Mesenchymal stem cell (in vitro differentiated cells and primary cell): ENCODE data around the gene AK3.
"Not testable (repeated sequence)": the region's sequence is repeated elsewhere in the genome, so short reads cannot be mapped to it uniquely, and the experiment has no call there.

ENCODE experiments used
- DNase-seq: peaks from one replicate; pipeline ENCODE4 v3.0.0-alpha.2; 2013
- H2AFZ ChIP-seq: one replicate; pipeline ENCODE4 v1.6.1; 2013; ENCODE audit warnings: low read depth, mild to moderate bottlenecking, control low read depth, inconsistent platforms, low read length, moderate library complexity
- H2AK5ac ChIP-seq: 2 replicates; pipeline ENCODE4 v1.6.1; 2013; ENCODE audit warnings: low read length, moderate library complexity, mild to moderate bottlenecking, inconsistent platforms; ENCODE audit not compliant: severe bottlenecking
- H2BK120ac ChIP-seq: one replicate; pipeline ENCODE4 v1.6.1; 2013; ENCODE audit warnings: low read depth, mild to moderate bottlenecking, inconsistent platforms, low read length, moderate library complexity
- H2BK12ac ChIP-seq, 2 experiments: one replicate each; pipeline ENCODE4 v1.6.1; 2013; ENCODE audit warnings: inconsistent platforms in 2 of 2, low read length in 2 of 2, mild to moderate bottlenecking in 2 of 2, moderate library complexity in 2 of 2, control low read depth in 1 of 2
- H2BK15ac ChIP-seq: one replicate; pipeline ENCODE4 v1.6.1; 2013; ENCODE audit warnings: mild to moderate bottlenecking, low read depth, inconsistent platforms; ENCODE audit not compliant: poor library complexity, severe bottlenecking
- H2BK5ac ChIP-seq: 2 replicates; pipeline ENCODE4 v1.6.1; 2013; ENCODE audit warnings: low read depth, mild to moderate bottlenecking, low read length, control low read depth, inconsistent platforms; ENCODE audit not compliant: poor library complexity, severe bottlenecking
- H3K14ac ChIP-seq, 2 experiments: one replicate each; pipeline ENCODE4 v1.6.1; 2013; ENCODE audit warnings: inconsistent platforms in 2 of 2, low read length in 2 of 2, control low read depth in 1 of 2, mild to moderate bottlenecking in 1 of 2, moderate library complexity in 1 of 2
- H3K18ac ChIP-seq, 2 experiments: one replicate each; pipeline ENCODE4 v1.6.1; 2013; ENCODE audit warnings: inconsistent platforms in 2 of 2, low read length in 2 of 2, control low read depth in 1 of 2, low read depth in 1 of 2, mild to moderate bottlenecking in 1 of 2
- H3K23ac ChIP-seq, 2 experiments: one replicate each; pipeline ENCODE4 v1.6.1; 2013; ENCODE audit warnings: inconsistent platforms in 2 of 2, low read length in 2 of 2, mild to moderate bottlenecking in 2 of 2, moderate library complexity in 2 of 2, control low read depth in 1 of 2
- H3K27ac ChIP-seq: 2 replicates; pipeline ENCODE4 v1.5.1; 2013; ENCODE audit warnings: mild to moderate bottlenecking, moderate library complexity, low read length, control low read depth, inconsistent platforms; ENCODE audit not compliant: poor library complexity, severe bottlenecking
- H3K27me3 ChIP-seq, 2 experiments: 2 replicates each; pipeline versions ENCODE4 v1.6.1 to v1.7.0; 2013; ENCODE audit warnings: low read length in 2 of 2, mild to moderate bottlenecking in 2 of 2, moderate library complexity in 2 of 2, control low read depth in 1 of 2, inconsistent platforms in 1 of 2; ENCODE audit not compliant: control insufficient read depth in 1 of 2, insufficient read depth in 1 of 2
- H3K36me3 ChIP-seq, 2 experiments: 2 replicates each; pipeline versions ENCODE4 v1.6.1 to v1.7.0; 2013; ENCODE audit warnings: low read length in 2 of 2, control low read depth in 1 of 2, inconsistent platforms in 1 of 2, low read depth in 1 of 2, mild to moderate bottlenecking in 1 of 2; ENCODE audit not compliant: insufficient read depth in 2 of 2, control insufficient read depth in 1 of 2
- H3K4ac ChIP-seq, 2 experiments: one replicate each; pipeline ENCODE4 v1.6.1; 2013; ENCODE audit warnings: inconsistent platforms in 2 of 2, low read length in 2 of 2, mild to moderate bottlenecking in 2 of 2, moderate library complexity in 2 of 2, control low read depth in 1 of 2, low read depth in 1 of 2
- H3K4me1 ChIP-seq: 2 replicates; pipeline ENCODE4 v1.6.1; 2013; ENCODE audit warnings: low read depth, low read length, control low read depth; ENCODE audit not compliant: control insufficient read depth, insufficient read depth
- H3K4me2 ChIP-seq: 2 replicates; pipeline ENCODE4 v1.6.1; 2013; ENCODE audit warnings: low read length, mild to moderate bottlenecking, inconsistent platforms; ENCODE audit not compliant: poor library complexity, severe bottlenecking
- H3K4me3 ChIP-seq, 2 experiments: 2 replicates each; pipeline versions ENCODE4 v1.5.1 to v1.7.0; 2013; ENCODE audit warnings: low read length in 2 of 2, mild to moderate bottlenecking in 2 of 2, control low read depth in 1 of 2, low read depth in 1 of 2; ENCODE audit not compliant: insufficient read depth in 1 of 2
- H3K79me1 ChIP-seq: replicated peaks from 2 replicates; pipeline ENCODE4 v1.6.1; 2013; ENCODE audit warnings: mild to moderate bottlenecking, control low read depth, low read length, inconsistent platforms; ENCODE audit not compliant: poor library complexity, severe bottlenecking
- H3K9ac ChIP-seq: 2 replicates; pipeline ENCODE4 v1.7.0; 2013; ENCODE audit warnings: mild to moderate bottlenecking, low read length, moderate library complexity
- H3K9me3 ChIP-seq: 2 replicates; pipeline ENCODE4 v1.7.0; 2013; ENCODE audit warnings: mild to moderate bottlenecking, low read length; ENCODE audit not compliant: control insufficient read depth
- H4K8ac ChIP-seq: one replicate; pipeline ENCODE4 v1.6.1; 2013; ENCODE audit warnings: inconsistent platforms, mild to moderate bottlenecking, low read length, moderate library complexity
- H4K91ac ChIP-seq: one replicate; pipeline ENCODE4 v1.6.1; 2013; ENCODE audit warnings: mild to moderate bottlenecking, low read length, inconsistent platforms
- WGBS: methylation state at CpG from one replicate; pipeline ENCODE4 v1.1.7; 2013; ENCODE audit warnings: mixed read lengths; 5-methylcytosine and 5-hydroxymethylcytosine counted together

The AK3 gene

DNA sequence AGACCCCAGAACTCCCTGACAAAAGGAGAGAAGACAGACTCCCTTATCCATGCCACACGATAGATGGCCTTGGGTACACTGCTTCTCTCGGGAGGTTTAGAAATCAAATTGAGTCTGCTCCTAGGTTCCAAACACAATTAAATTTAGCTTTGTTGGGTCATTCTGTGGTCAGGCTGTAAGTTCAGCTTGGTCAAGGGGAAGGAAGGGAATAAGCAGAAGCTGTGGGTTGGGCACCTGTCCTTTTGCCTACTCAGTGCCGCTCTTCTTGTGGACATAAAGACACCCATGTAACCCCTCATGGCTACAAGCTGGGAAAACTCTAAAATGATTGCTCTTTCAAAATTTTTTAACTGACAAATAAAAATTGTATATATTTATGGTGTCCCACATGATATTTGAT, 19.1 kb upstream of the AK3 start:
- Histone ChIP-seq H3K9ac (no peak overlapping the region), H3K79me1 (no peaks in the 10 kb centered on the region), H3K4me3 (no peak overlapping the region), H3K9me3 (no peaks in the 10 kb centered on the region), H2AFZ (no peak overlapping the region), H3K27ac (no peak overlapping the region), H3K4ac (no peak overlapping the region), H3K14ac (no peak overlapping the region), H2BK120ac (no peak overlapping the region), H4K91ac (no peak overlapping the region), H3K23ac (no peak overlapping the region), H3K27me3 (peaks cover 7 to 33% of the 10 kb centered on the region in 2 experiments), H3K36me3 (no peaks in the 10 kb centered on the region), H4K8ac (no peak overlapping the region), H3K18ac (no peak overlapping the region), H2BK12ac (no peak overlapping the region), H2AK5ac (no peak overlapping the region), H2BK15ac (no peak overlapping the region), H2BK5ac (no peak overlapping the region), H3K4me1 (peaks cover 17% of the 10 kb centered on the region), H3K4me2 (no peak overlapping the region)
- DNase-seq = no peak
- 63% methylated on average over 2 of the region's 3 CpGs for WGBS

DNA sequence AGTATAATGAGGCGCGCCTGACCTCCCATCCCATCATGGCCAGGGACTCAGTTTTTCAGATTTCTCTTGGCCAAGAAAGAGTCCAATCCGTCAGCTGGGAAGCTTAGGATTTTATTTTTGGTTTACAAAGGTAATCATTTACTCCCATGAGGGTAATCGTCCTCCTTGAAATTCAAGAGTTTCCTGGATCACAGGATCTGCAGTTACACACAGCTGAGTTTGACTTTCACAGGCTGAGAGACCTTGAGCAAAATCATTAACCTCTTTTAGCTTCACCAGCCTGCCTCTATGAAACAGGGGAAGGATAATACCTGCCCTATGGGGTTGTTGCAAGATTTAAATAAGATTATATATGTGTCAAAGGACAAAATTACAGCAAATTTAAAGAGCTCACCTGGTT, 15.4 kb upstream of the AK3 start:
- H3K4ac ChIP-seq = no peak overlapping the region
- no peak overlapping the region for H2AFZ ChIP-seq
- WGBS = 83% methylated on average over 4 of the region's 4 CpGs
- H4K91ac ChIP-seq = no peak overlapping the region
- peaks cover 3 to 23% of the 10 kb centered on the region in 2 experiments for H3K27me3 ChIP-seq
- no peak overlapping the region for H4K8ac ChIP-seq
- no peak overlapping the region for H2BK120ac ChIP-seq
- no peak overlapping the region for H2AK5ac ChIP-seq
- no peak overlapping the region for H3K18ac ChIP-seq
- no peak overlapping the region for H3K14ac ChIP-seq
- H3K9ac ChIP-seq = no peak overlapping the region
- H3K79me1 ChIP-seq = no peaks in the 10 kb centered on the region
- peak overlapping the region; percentile 29 for H3K4me2 ChIP-seq
- no peak overlapping the region for H2BK15ac ChIP-seq
- H3K23ac ChIP-seq = no peak overlapping the region
- H3K4me3 ChIP-seq = no peak overlapping the region
- no peak overlapping the region for H2BK12ac ChIP-seq
- H2BK5ac ChIP-seq = peak overlapping the region; percentile 44
- no peaks in the 10 kb centered on the region for H3K9me3 ChIP-seq
- peak overlapping the region; percentile 42 for H3K27ac ChIP-seq
- no peaks in the 10 kb centered on the region for H3K36me3 ChIP-seq
- no peak for DNase-seq
- peaks cover 9% of the 10 kb centered on the region for H3K4me1 ChIP-seq

DNA sequence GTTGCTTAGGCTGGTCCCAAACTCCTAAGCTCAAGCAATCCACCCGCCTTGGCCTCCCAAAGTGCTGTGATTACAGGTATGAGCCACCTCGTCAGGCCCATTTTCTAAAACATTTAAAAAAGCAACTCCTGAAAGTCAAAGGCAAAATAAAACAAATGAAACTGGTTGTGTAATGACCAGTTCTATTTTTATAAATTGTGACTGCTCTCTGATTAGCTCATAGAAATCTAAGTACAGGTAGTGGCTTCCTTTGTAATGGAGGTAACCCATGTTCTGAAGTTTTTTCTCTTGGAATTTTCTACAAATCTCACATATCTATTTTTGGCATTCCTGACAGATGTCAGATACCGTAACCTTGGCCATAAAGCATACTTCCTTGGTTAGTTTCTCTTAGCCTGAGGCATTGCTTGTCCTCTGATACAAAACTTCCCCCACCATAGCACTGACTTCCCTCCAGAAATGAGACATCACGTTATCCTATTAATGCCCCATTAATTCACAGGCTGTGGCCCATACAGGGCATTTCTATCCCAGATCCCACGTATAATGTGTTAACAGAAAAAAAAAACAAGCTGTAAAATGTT, 14.1 kb upstream of the AK3 start:
- no peaks in the 10 kb centered on the region for H3K9me3 ChIP-seq
- WGBS = 72% methylated on average over 3 of the region's 5 CpGs
- H2AFZ ChIP-seq = no peak overlapping the region
- H2AK5ac ChIP-seq = no peak overlapping the region
- H3K36me3 ChIP-seq = no peaks in the 10 kb centered on the region
- H3K9ac ChIP-seq = no peak overlapping the region
- no peak overlapping the region for H2BK12ac ChIP-seq
- H3K4ac ChIP-seq = no peak overlapping the region
- peaks cover 0 to 11% of the 10 kb centered on the region in 2 experiments for H3K27me3 ChIP-seq
- no peak overlapping the region for H4K91ac ChIP-seq
- H3K27ac ChIP-seq = peak overlapping the region; percentile 54
- no peak overlapping the region for H3K4me3 ChIP-seq
- no peak overlapping the region for H4K8ac ChIP-seq
- DNase-seq = no peak
- peaks cover 9% of the 10 kb centered on the region for H3K4me1 ChIP-seq
- H3K18ac ChIP-seq = no peak overlapping the region
- no peak overlapping the region for H3K14ac ChIP-seq
- no peak overlapping the region for H3K4me2 ChIP-seq
- no peak overlapping the region for H2BK5ac ChIP-seq
- no peak overlapping the region for H2BK120ac ChIP-seq
- H3K23ac ChIP-seq = no peak overlapping the region
- no peaks in the 10 kb centered on the region for H3K79me1 ChIP-seq
- no peak overlapping the region for H2BK15ac ChIP-seq

DNA sequence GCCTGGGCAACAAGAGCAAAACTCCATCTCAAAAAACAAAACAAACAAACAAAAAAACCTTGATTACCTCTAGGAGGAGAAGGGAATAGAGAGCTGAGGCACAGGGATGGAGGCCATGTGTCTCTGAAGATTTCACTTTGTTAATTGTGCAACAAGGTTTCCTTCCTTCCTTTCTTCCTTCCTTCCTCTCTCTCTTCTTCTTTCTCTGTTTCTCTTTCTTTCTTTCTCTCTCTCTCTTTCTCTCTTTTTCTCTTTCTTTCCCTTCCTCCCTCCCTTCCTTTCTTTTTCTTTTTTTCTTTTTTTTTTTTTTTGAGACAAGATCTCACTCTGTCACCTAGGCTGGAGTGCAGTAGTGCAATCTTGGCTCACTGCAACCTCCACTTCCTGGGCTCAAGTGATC, 13.5 kb upstream of the AK3 start:
- not testable (repeated sequence) for H2AK5ac ChIP-seq, H3K4ac ChIP-seq, H4K91ac ChIP-seq, H2BK15ac ChIP-seq, H3K14ac ChIP-seq, H3K4me3 ChIP-seq, H3K27ac ChIP-seq, H3K9ac ChIP-seq, H3K23ac ChIP-seq, H3K4me1 ChIP-seq, H2AFZ ChIP-seq, DNase-seq, H2BK5ac ChIP-seq, H2BK120ac ChIP-seq, H3K36me3 ChIP-seq, H3K4me2 ChIP-seq, H2BK12ac ChIP-seq, H3K9me3 ChIP-seq, H3K79me1 ChIP-seq, H4K8ac ChIP-seq, H3K18ac ChIP-seq, H3K27me3 ChIP-seq
